SU-DHL-6 (cell line): ENCODE results near the gene IL17RD.

Experiments
- H2AFZ ChIP-seq: fragments of 200-600 bp; sonication (generic); 2 replicates; pipeline ENCODE4 v1.6.1; 2014; ENCODE audit warnings: low read depth, mild to moderate bottlenecking, moderate library complexity, mixed read lengths, antibody characterized with exemption, low read length; ENCODE audit not compliant: severe bottlenecking
- H3F3A ChIP-seq: fragments of 200-600 bp; shearing (Covaris generic); 2 replicates; pipeline ENCODE4 v1.6.0; 2016; ENCODE audit warnings: antibody characterized with exemption, mild to moderate bottlenecking; ENCODE audit not compliant: insufficient read depth
- H3K27ac ChIP-seq: fragments of 200-600 bp; sonication (generic); 2 replicates; pipeline ENCODE4 v1.5.1; 2016; ENCODE audit warnings: low read depth, mild to moderate bottlenecking, low read length, moderate library complexity, mixed read lengths
- H3K27me3 ChIP-seq: fragments of 200-600 bp; sonication (generic), shearing (Covaris generic); 2 replicates; pipeline ENCODE4 v1.6.0; 2014; ENCODE audit warnings: mild to moderate bottlenecking, low read length
- H3K36me3 ChIP-seq: fragments of 200-600 bp; sonication (generic); 2 replicates; pipeline ENCODE4 v1.6.1; 2014; ENCODE audit warnings: mild to moderate bottlenecking, low read length, mixed read lengths
- H3K4me2 ChIP-seq: fragments of 300-600, 200-600 bp; shearing (Covaris generic), sonication (generic); 2 replicates; pipeline ENCODE4 v1.6.0; 2014; ENCODE audit warnings: low read length, low read depth, mild to moderate bottlenecking; ENCODE audit not compliant: poor library complexity, severe bottlenecking
- H3K4me3 ChIP-seq: fragments of 200-600 bp; sonication (generic); 2 replicates; pipeline ENCODE4 v1.5.1; 2014; ENCODE audit warnings: antibody characterized with exemption, low read length, mild to moderate bottlenecking, mixed read lengths; ENCODE audit not compliant: insufficient read depth, poor library complexity, severe bottlenecking
- H3K79me2 ChIP-seq: fragments of 200-600 bp; sonication (generic); 2 replicates; pipeline ENCODE4 v1.6.1; 2014; ENCODE audit warnings: mild to moderate bottlenecking, low read length, moderate library complexity; ENCODE audit not compliant: insufficient read depth
- H3K9ac ChIP-seq: fragments of 200-600 bp; sonication (generic); 2 replicates; pipeline ENCODE4 v1.7.0; 2014; ENCODE audit warnings: mild to moderate bottlenecking, low read length
- H3K9me2 ChIP-seq: fragments of 200-600 bp; sonication (generic); replicated peaks from 2 replicates; pipeline ENCODE4 v1.6.1; 2014; ENCODE audit warnings: low read length; ENCODE audit not compliant: insufficient read depth
- H3K9me3 ChIP-seq: fragments of 200-600 bp; sonication (generic); 2 replicates; pipeline ENCODE4 v1.6.1; 2014; ENCODE audit warnings: low read length, mixed read lengths; ENCODE audit not compliant: insufficient read depth
- H4K20me1 ChIP-seq: fragments of 200-600 bp; sonication (generic); 2 replicates; pipeline ENCODE4 v1.6.1; 2014; ENCODE audit warnings: low read depth, mild to moderate bottlenecking, antibody characterized with exemption, low read length, moderate library complexity, mixed read lengths
- EZH2phosphoT487 ChIP-seq: fragments of 200-600 bp; sonication (generic), shearing (Covaris generic); conservative IDR thresholded peaks from 2 replicates; pipeline ENCODE4 v1.6.1; 2018; ENCODE audit warnings: mild to moderate bottlenecking, antibody characterized with exemption, low read length, moderate library complexity, mixed read lengths
- TF ChIP-seq, protein P1 (sequence below): fragments of 200-600 bp; sonication (generic); IDR thresholded peaks from one replicate; pipeline ENCODE4 v1.5.1; 2017; ENCODE audit warnings: antibody characterized with exemption, mild to moderate bottlenecking, low read length, moderate library complexity; ENCODE audit not compliant: insufficient read depth, poor library complexity, severe bottlenecking

Gene IL17RD

DNA sequence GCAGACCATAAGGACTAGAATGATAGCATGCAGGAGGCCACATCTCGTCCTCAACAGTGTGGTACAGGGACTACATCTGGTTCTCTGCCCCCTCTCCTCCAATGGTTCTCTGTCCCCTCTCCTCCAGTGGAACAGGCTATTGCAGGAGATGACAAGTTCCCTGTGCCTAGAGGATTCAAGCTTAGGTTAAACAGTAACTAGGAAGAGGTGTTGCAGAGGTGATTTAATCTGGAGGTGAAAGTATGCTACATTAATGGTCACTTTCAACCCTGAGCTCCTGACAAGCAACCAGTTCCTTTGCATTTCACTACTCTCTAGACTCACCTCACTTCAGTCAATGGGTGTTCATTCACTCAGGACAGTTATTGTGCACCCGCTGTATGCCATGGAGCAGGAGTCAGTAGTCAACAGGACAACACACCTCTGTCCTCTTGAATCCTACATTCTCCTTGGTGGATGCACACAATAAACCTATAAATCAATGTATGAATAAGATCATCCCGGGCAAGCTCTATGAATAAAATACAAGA, 88.7 kb downstream of the IL17RD start:
- H3K9me2 ChIP-seq = no peaks in the 10 kb centered on the region
- H3F3A ChIP-seq = no peaks in the 10 kb centered on the region
- H3K36me3 ChIP-seq = no peaks in the 10 kb centered on the region
- H3K4me2 ChIP-seq = no peak overlapping the region
- H3K9me3 ChIP-seq = no peaks in the 10 kb centered on the region
- H2AFZ ChIP-seq = no peak overlapping the region
- no peak overlapping the region for H3K9ac ChIP-seq
- no peak overlapping the region for H3K27ac ChIP-seq
- no peaks in the 10 kb centered on the region for H3K27me3 ChIP-seq
- no peaks in the 10 kb centered on the region for H4K20me1 ChIP-seq
- no peak overlapping the region for H3K4me3 ChIP-seq
- H3K79me2 ChIP-seq = no peaks in the 10 kb centered on the region
- TF ChIP-seq, protein P1, sequence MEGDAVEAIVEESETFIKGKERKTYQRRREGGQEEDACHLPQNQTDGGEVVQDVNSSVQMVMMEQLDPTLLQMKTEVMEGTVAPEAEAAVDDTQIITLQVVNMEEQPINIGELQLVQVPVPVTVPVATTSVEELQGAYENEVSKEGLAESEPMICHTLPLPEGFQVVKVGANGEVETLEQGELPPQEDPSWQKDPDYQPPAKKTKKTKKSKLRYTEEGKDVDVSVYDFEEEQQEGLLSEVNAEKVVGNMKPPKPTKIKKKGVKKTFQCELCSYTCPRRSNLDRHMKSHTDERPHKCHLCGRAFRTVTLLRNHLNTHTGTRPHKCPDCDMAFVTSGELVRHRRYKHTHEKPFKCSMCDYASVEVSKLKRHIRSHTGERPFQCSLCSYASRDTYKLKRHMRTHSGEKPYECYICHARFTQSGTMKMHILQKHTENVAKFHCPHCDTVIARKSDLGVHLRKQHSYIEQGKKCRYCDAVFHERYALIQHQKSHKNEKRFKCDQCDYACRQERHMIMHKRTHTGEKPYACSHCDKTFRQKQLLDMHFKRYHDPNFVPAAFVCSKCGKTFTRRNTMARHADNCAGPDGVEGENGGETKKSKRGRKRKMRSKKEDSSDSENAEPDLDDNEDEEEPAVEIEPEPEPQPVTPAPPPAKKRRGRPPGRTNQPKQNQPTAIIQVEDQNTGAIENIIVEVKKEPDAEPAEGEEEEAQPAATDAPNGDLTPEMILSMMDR = no peak
- TF ChIP-seq EZH2phosphoT487 = no peak

DNA sequence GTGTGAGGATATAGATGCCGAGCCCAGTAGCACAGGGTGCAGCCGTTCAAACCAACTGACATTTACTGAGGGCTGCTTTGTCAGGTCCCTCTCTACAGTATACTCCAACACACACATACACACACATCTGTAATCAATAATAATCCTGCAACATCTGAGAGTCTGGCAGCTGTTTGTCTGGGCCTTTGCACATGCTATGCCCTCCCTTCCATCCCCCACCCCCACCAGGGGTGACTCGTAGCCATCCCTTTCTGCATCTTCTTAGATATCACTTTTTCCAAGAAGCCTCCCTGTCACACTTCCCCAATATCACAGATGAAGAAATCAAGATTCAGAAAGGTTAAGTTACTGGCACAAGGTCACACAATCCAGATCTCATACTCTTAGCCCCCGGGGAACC, 91.0 kb downstream of the IL17RD start:
- H3K27ac ChIP-seq = no peak overlapping the region
- H4K20me1 ChIP-seq = no peaks in the 10 kb centered on the region
- no peaks in the 10 kb centered on the region for H3K9me2 ChIP-seq
- H3K36me3 ChIP-seq = no peaks in the 10 kb centered on the region
- TF ChIP-seq EZH2phosphoT487 = no peak
- TF ChIP-seq, protein P1 = no peak
- H2AFZ ChIP-seq = no peak overlapping the region
- H3F3A ChIP-seq = no peaks in the 10 kb centered on the region
- no peaks in the 10 kb centered on the region for H3K79me2 ChIP-seq
- H3K4me2 ChIP-seq = no peak overlapping the region
- H3K4me3 ChIP-seq = no peak overlapping the region
- H3K9me3 ChIP-seq = no peaks in the 10 kb centered on the region
- H3K27me3 ChIP-seq = no peaks in the 10 kb centered on the region
- H3K9ac ChIP-seq = no peak overlapping the region

DNA sequence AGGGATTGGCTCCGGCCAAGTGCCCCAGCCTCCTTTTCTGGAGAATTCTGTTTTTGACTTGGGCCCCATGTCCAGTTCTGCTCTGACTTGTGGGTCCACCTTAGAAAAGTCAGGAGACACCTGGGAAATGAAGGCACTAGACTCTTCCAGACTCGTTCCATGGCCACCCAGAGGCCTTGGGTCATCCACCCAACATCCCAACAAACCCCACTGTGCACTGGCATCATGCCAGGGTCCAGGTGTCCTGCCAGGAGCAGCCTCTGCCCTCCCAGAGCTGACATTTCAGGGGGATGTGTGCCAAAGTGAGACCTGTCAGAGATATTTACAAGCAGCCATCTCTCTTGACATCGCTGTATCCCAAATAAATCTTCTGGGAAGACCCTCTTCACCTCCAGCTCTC, 91.5 kb downstream of the IL17RD start:
- Histone ChIP-seq H3K27ac (no peak overlapping the region), H3F3A (no peaks in the 10 kb centered on the region), H4K20me1 (no peaks in the 10 kb centered on the region), H3K79me2 (no peaks in the 10 kb centered on the region), H3K9ac (no peak overlapping the region), H2AFZ (no peak overlapping the region), H3K27me3 (no peaks in the 10 kb centered on the region), H3K9me3 (no peaks in the 10 kb centered on the region), H3K9me2 (no peaks in the 10 kb centered on the region), H3K4me3 (no peak overlapping the region), H3K36me3 (no peaks in the 10 kb centered on the region), H3K4me2 (no peak overlapping the region)
- TF ChIP-seq, protein P1 = no peak
- no peak for TF ChIP-seq EZH2phosphoT487
